ACC112 (cell line): Measurements from ENCODE around the gene NID1.

Source experiments
- H2AFZ ChIP-seq: fragments of 200-600 bp; sonication (generic); one replicate; pipeline ENCODE4 v1.6.0; 2017; ENCODE audit warnings: antibody characterized with exemption, low read length; ENCODE audit not compliant: unreplicated experiment
- H3K27ac ChIP-seq: fragments of 200-600 bp; sonication (generic); 2 replicates; pipeline ENCODE4 v1.5.1; 2014; ENCODE audit warnings: low read depth, mild to moderate bottlenecking, antibody characterized with exemption, low read length, moderate library complexity
- H3K27me3 ChIP-seq: fragments of 200-600 bp; sonication (generic); 2 replicates; pipeline ENCODE4 v1.6.1; 2014; ENCODE audit warnings: mild to moderate bottlenecking, antibody characterized with exemption, low read length, moderate library complexity, mixed read lengths; ENCODE audit not compliant: insufficient read depth
- H3K36me3 ChIP-seq: fragments of 200-600 bp; sonication (generic); 2 replicates; pipeline ENCODE4 v1.6.1; 2016; ENCODE audit warnings: mild to moderate bottlenecking, antibody characterized with exemption, low read length, moderate library complexity, mixed read lengths; ENCODE audit not compliant: insufficient read depth
- H3K4me1 ChIP-seq: fragments of 200-600 bp; sonication (generic); one replicate; pipeline ENCODE4 v1.6.1; 2016; ENCODE audit warnings: low read length, mixed read lengths; ENCODE audit not compliant: insufficient read depth, unreplicated experiment, control insufficient read depth
- H3K4me3 ChIP-seq: fragments of 200-600 bp; sonication (generic); 2 replicates; pipeline ENCODE4 v1.5.1; 2014; ENCODE audit warnings: mild to moderate bottlenecking, low read depth, low read length
- H3K79me2 ChIP-seq: fragments of 200-600 bp; sonication (generic); one replicate; pipeline ENCODE4 v1.6.0; 2016; ENCODE audit warnings: low read length; ENCODE audit not compliant: control insufficient read depth, unreplicated experiment, insufficient read depth

NID1 gene

GRCh38 chr1:236092899-236093298 is 28.0 kb upstream of the NID1 start:
- Histone ChIP-seq H3K4me3 (no peak overlapping the region), H3K27ac (no peak overlapping the region), H3K4me1 (peaks cover 9% of the 10 kb centered on the region), H3K27me3 (no peaks in the 10 kb centered on the region), H2AFZ (no peak overlapping the region), H3K36me3 (no peaks in the 10 kb centered on the region), H3K79me2 (no peaks in the 10 kb centered on the region)

GRCh38 chr1:236091933-236092318 is 27.0 kb upstream of the NID1 start:
- peaks cover 9% of the 10 kb centered on the region for H3K4me1 ChIP-seq
- H3K27me3 ChIP-seq = no peaks in the 10 kb centered on the region
- H3K79me2 ChIP-seq = no peaks in the 10 kb centered on the region
- H3K4me3 ChIP-seq = no peak overlapping the region
- no peak overlapping the region for H3K27ac ChIP-seq
- no peak overlapping the region for H2AFZ ChIP-seq
- H3K36me3 ChIP-seq = no peaks in the 10 kb centered on the region

- H3K4me1 ChIP-seq = peaks cover 9% of the 10 kb centered on the region
- H2AFZ ChIP-seq = peak overlapping the region; percentile 48
- no peaks in the 10 kb centered on the region for H3K36me3 ChIP-seq
- H3K4me3 ChIP-seq = peak overlapping the region; percentile 44
- no peaks in the 10 kb centered on the region for H3K79me2 ChIP-seq
- no peak overlapping the region for H3K27ac ChIP-seq
- H3K27me3 ChIP-seq = no peaks in the 10 kb centered on the region
These were observed 25.9 kb upstream of the NID1 start for GRCh38 chr1:236090741-236091147.

- peaks cover 9% of the 10 kb centered on the region for H3K4me1 ChIP-seq
- no peaks in the 10 kb centered on the region for H3K79me2 ChIP-seq
- no peak overlapping the region for H3K27ac ChIP-seq
- H2AFZ ChIP-seq = no peak overlapping the region
- no peaks in the 10 kb centered on the region for H3K36me3 ChIP-seq
- H3K4me3 ChIP-seq = no peak overlapping the region
- H3K27me3 ChIP-seq = no peaks in the 10 kb centered on the region
These were observed 24.3 kb upstream of the NID1 start for GRCh38 chr1:236089046-236089773.

- no peak overlapping the region for H3K27ac ChIP-seq
- H2AFZ ChIP-seq = peak overlapping the region; percentile 38
- no peaks in the 10 kb centered on the region for H3K27me3 ChIP-seq
- H3K79me2 ChIP-seq = no peaks in the 10 kb centered on the region
- H3K4me3 ChIP-seq = no peak overlapping the region
- peaks cover 9% of the 10 kb centered on the region for H3K4me1 ChIP-seq
- H3K36me3 ChIP-seq = no peaks in the 10 kb centered on the region
These were observed 21.6 kb upstream of the NID1 start for GRCh38 chr1:236086537-236086936.

GRCh38 chr1:236085545-236086159 is 20.8 kb upstream of the NID1 start:
- no peaks in the 10 kb centered on the region for H3K27me3 ChIP-seq
- H3K4me3 ChIP-seq = no peak overlapping the region
- H2AFZ ChIP-seq = no peak overlapping the region
- H3K36me3 ChIP-seq = no peaks in the 10 kb centered on the region
- peaks cover 7% of the 10 kb centered on the region for H3K4me1 ChIP-seq
- H3K79me2 ChIP-seq = no peaks in the 10 kb centered on the region
- H3K27ac ChIP-seq = no peak overlapping the region

- H3K79me2 ChIP-seq = no peaks in the 10 kb centered on the region
- no peak overlapping the region for H3K27ac ChIP-seq
These were observed 19.5 kb upstream of the NID1 start for GRCh38 chr1:236084386-236084730.

GRCh38 chr1:236083650-236084385 is 18.9 kb upstream of the NID1 start:
- Histone ChIP-seq H3K36me3 (no peaks in the 10 kb centered on the region), H3K27ac (no peak overlapping the region), H2AFZ (peak overlapping the region; percentile 67), H3K4me1 (no peaks in the 10 kb centered on the region), H3K27me3 (no peaks in the 10 kb centered on the region), H3K79me2 (no peaks in the 10 kb centered on the region), H3K4me3 (0 out of 2 replicates have a peak overlapping the region, but pooled peaks have one; percentile 5)

More at GRCh38 chr1:236084386-236084730, 19.5 kb upstream of the NID1 start:
- Histone ChIP-seq H3K4me3 (no peak overlapping the region), H2AFZ (no peak overlapping the region), H3K36me3 (no peaks in the 10 kb centered on the region), H3K4me1 (no peaks in the 10 kb centered on the region), H3K27me3 (no peaks in the 10 kb centered on the region)

- no peaks in the 10 kb centered on the region for H3K27me3 ChIP-seq
- no peaks in the 10 kb centered on the region for H3K4me1 ChIP-seq
- H3K79me2 ChIP-seq = no peaks in the 10 kb centered on the region
- no peaks in the 10 kb centered on the region for H3K36me3 ChIP-seq
- H3K4me3 ChIP-seq = no peak overlapping the region
- H2AFZ ChIP-seq = no peak overlapping the region
- no peak overlapping the region for H3K27ac ChIP-seq
These were observed 17.6 kb upstream of the NID1 start for GRCh38 chr1:236082526-236082925.

GRCh38 chr1:236081546-236082227 is 16.8 kb upstream of the NID1 start:
- no peaks in the 10 kb centered on the region for H3K4me1 ChIP-seq
- H3K79me2 ChIP-seq = no peaks in the 10 kb centered on the region
- H2AFZ ChIP-seq = no peak overlapping the region
- no peak overlapping the region for H3K27ac ChIP-seq
- H3K27me3 ChIP-seq = no peaks in the 10 kb centered on the region
- no peaks in the 10 kb centered on the region for H3K36me3 ChIP-seq
- no peak overlapping the region for H3K4me3 ChIP-seq
